ENCODE data around the gene TMEM116.
"Not testable (repeated sequence)": the region's sequence is repeated elsewhere in the genome, so short reads cannot be mapped to it uniquely, and the experiment has no call there.

The TMEM116 gene

GRCh38 chr12:112012775-112013600 lies at the start of gene TMEM116, which contains the start of gene ERP29:
TSS of gene TMEM116 (minus strand) at chr12:112013165. CDS start at chr12:112005270, 7,895 bp downstream.
TSS of gene ERP29 (plus strand) at chr12:112013426. CDS start at chr12:112013466, 40 bp downstream.
- peak; percentile 97 for DNase-seq

GRCh38 chr12:112061137-112061536 lies 48.2 kb upstream of the TMEM116 start:
- no peak for DNase-seq

- DNase-seq, result no peak
Observed at GRCh38 chr12:112049351-112049750, 36.4 kb upstream of the TMEM116 start.

GRCh38 chr12:112046003-112046402 lies 33.0 kb upstream of the TMEM116 start:
- no peak for DNase-seq

GRCh38 chr12:112036614-112037013 lies 23.6 kb upstream of the TMEM116 start:
- not testable (repeated sequence) for DNase-seq

GRCh38 chr12:112035219-112035785 lies 22.3 kb upstream of the TMEM116 start:
- DNase-seq, result no peak

- no peak for DNase-seq
Observed at GRCh38 chr12:112032292-112032691, 19.3 kb upstream of the TMEM116 start.

GRCh38 chr12:112031472-112031871 lies 18.5 kb upstream of the TMEM116 start:
- no peak for DNase-seq

GRCh38 chr12:112029301-112029700 lies 16.3 kb upstream of the TMEM116 start:
- no peak for DNase-seq

GRCh38 chr12:112025808-112026375 lies 12.9 kb upstream of the TMEM116 start:
- no peak for DNase-seq

GRCh38 chr12:112023759-112024396 lies 10.9 kb upstream of the TMEM116 start:
- DNase-seq, result no peak

GRCh38 chr12:112022241-112023016 lies 9.5 kb upstream of the TMEM116 start:
- no peak for DNase-seq

- no peak for DNase-seq
Observed at GRCh38 chr12:112020947-112021457, 8.0 kb upstream of the TMEM116 start.

- DNase-seq, result no peak
Observed at GRCh38 chr12:112018571-112019237, 5.7 kb upstream of the TMEM116 start.

GRCh38 chr12:112017041-112017440 lies 4.1 kb upstream of the TMEM116 start:
- DNase-seq, result no peak

- no peak for DNase-seq
Observed at GRCh38 chr12:112015938-112016337, 3.0 kb upstream of the TMEM116 start.

GRCh38 chr12:112013601-112014402 lies 837 bp upstream of the TMEM116 start:
- DNase-seq, result peak; percentile 17

- DNase-seq, result no peak
Observed at GRCh38 chr12:112011685-112012084, 1.3 kb downstream of the TMEM116 start.

- DNase-seq, result no peak
Observed at GRCh38 chr12:112010415-112011344, 2.3 kb downstream of the TMEM116 start.

GRCh38 chr12:112009596-112009995 lies 3.4 kb downstream of the TMEM116 start:
- not testable (repeated sequence) for DNase-seq
